GM18519 (cell line): ENCODE data around the gene SH2B3.

Source experiments
- ATAC-seq: cut with Tn5 transposase; IDR thresholded peaks from one replicate; pipeline ENCODE4 v1.9.1; 2021; ENCODE audit warnings: mild to moderate bottlenecking, moderate library complexity; ENCODE audit not compliant: unreplicated experiment, low FRiP score

Gene SH2B3

GRCh38 chr12:111408116-111408440 is 2.4 kb downstream of the SH2B3 start:
- no peak for ATAC-seq

DNA sequence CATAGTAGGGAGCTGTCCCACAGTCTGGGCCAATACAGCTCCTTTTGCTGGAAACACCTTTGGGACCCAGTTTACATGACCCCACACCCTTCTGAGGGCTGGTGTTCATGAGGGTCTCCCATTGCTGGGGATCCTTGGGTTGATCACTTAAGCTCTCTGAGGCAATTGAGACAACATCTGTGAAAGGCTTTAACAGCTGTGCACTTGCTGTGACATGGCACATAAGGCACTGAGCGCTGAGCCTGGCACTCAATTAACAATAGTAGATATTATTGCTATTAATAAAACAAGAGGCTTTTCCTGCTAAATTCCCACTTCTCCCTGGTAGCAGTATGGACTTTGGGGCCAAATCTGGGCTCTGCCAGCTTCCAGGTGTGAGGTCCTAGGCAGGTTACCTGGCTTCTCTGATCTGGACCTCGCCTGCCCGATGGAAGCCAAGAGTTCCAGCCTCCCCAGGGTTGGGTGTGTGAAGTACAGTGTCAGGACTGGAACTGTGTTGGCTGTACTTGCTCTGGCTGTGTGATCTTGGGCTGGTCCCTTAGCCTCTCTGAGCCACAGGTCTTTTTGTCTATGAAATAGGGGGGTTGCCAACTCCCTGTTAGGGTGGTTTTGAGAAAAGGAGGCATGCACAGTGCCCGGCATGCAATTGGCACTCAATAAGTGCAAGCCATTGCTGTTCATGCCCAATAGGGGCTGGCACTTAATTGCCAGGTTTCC is 3.1 kb downstream of the SH2B3 start:
- ATAC-seq, result no peak

DNA sequence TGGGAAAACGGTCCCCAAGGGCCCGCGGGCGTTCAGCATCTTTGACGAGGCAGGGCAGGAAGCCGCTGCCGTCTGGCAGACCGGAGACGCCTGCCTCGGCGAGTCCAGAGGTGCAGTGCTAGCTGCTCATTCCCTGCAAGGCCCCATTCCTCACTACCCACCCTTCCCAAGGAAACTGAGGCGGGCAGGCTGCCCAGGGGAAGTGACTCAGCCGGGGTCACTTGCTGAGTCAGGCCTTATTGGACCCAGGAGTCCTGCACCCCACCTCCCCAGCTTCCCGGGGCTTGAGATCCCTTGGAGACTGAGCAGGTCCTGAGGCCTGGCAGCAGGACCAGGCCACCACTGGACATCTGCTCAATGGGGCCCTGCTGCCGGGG is 3.7 kb downstream of the SH2B3 start:
- no peak for ATAC-seq

DNA sequence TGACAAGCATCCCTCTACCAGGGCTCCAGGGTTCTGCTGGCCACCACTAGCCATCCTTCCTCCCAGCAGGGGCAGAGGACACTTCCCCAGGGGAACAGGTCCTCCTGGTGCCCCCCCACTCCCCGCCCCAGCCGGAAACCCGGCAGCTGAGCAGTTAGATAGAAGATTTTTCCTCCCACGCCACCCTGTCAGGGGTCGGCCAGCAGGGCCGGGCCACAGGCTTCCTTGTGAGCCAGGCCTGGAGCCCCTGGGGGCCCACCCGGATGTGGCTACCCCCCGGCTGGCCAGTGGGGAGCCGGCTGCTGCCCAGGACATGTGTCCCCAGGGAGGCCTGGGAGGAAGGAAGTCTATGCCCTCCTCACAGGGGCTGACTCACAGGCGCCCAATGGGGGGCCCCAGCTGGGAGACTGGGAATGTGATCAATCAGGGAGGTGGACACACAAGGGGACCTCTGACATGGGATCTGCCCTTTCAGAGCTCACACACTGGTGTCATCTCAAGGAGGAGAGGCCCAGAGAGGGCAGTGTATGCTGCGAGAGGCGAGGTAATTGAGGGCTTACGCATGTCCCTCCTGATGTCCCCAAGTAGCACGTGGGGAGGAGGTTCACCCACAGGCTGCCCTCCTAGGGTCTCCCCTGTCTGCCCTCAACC is 4.2 kb downstream of the SH2B3 start:
- no peak for ATAC-seq

DNA sequence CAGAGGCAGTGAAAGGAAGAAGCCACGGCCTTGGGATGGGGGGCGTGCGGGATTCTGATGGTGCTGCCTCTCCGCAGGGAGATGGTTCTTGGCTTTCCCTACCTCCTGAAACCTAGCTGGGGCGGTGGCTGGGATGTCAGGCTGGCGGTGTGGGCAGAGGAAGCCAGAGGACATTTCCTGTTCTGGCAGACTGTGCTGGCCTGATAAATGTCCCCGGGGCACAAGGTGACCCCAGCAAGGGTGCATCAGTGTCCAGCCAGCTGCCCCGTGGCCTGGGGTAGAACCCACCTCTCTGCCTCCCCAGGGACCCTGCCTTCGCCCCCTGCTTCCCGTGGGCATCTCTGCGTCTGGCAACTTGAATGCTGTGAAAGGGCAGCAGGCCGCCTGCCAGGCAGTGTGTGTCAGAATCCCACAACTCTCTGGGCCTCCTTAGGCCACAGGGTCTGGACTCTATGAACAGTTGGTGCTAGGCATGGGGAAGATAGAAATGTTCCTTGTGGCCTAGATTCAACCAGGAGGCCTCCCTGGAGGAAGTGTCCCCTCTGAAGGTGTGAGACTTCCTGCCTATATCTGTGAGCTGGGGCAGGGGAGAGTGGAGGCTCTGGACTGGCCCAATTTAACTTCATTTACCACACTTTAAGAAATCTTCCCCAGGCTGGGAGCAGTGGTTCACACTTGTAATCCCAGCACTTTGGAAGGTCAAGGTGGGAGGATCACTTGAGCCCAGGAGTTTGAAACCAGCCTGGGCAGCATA is 4.9 kb downstream of the SH2B3 start:
- ATAC-seq, result no peak

DNA sequence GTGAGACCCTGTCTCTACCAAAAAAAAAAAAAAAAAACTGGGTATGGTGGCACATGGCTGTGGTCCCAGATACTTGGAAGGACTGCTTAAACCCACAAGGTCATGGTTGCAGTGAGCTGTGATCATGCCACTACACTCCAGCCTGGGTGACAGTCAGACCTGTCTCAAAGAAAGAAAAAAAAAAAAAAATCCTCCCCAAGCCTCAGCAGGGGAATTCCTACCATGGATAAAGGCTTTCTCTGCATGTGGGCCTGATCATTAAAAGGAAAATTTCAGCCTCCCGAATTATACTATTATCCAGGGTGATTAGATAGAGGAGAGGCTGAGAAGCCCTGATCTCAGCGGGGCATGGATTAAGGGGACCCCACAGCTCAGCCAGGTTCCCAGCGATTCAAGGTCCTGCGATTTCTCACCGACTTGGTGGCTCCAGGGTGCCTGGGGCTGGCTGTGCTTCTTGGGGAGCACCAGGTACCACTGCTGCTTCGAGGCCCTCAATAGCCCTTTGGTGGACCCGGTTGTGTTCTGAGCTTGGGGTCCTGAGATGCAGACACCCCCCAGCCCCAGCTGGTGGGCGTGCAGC is 5.6 kb downstream of the SH2B3 start:
- ATAC-seq, result no peak

- no peak for ATAC-seq
Measured at GRCh38 chr12:111412007-111412829, 6.5 kb downstream of the SH2B3 start.

DNA sequence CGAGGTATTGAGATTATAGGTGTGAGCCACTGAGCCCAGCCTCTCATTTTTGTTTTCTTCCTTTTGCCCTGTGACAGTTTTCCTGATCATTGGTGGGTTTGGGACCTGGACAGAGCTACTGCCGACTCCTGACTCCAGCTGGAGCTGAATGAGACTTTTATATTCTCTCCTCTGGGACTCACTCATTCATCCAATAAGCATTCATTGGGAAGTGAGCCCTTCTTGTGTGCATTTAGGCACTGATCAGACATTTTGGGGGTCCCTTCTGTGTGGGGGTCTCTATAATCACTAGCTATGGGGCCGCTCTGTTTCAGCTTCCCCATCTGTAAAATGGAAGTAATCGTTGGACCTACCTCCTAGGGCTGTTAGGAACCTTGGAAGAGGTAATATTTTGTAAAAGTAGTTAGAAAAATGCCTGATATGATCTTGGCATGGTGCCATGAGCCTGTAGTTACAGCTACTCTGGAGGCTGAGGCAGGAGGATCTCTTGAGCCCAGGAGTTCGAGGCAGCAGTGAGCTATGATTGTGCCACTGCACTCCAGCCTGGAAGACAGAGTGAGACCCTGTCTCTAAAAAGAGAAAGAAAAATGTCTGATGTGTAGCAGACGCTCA is 7.2 kb downstream of the SH2B3 start:
- no peak for ATAC-seq

- no peak for ATAC-seq
Measured at GRCh38 chr12:111413442-111414086, 7.8 kb downstream of the SH2B3 start.

- no peak for ATAC-seq
Measured at GRCh38 chr12:111414711-111415252, 9.1 kb downstream of the SH2B3 start.

DNA sequence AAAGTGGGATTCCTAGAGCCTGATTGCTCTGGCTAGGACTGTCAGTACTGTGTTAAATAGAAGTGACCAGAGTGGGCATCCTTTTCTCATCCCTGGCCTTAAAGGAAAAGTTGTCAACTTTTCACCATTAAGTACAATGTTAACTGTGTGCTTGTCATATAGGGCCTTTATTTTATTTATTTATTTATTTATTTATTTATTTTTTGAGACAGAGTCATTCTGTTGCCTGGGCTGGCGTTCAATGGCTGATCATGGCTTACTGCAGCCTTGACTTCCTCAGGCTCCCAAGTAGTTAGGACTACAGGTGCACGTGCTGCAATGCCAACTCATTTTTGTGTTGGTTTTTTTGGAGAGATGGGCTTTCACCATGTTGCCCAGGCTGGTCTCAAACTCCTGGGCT is 11.6 kb downstream of the SH2B3 start:
- no peak for ATAC-seq

- ATAC-seq, result no peak
Measured at GRCh38 chr12:111417784-111418593, 12.3 kb downstream of the SH2B3 start.

DNA sequence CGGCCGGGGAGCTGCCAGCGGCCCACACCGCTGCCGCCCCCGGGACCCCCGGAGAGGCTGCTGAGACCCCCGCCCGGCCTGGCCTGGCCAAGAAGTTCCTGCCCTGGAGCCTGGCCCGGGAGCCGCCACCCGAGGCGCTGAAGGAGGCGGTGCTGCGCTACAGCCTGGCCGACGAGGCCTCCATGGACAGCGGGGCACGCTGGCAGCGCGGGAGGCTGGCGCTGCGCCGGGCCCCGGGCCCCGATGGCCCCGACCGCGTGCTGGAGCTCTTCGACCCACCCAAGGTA is 12.8 kb downstream of the SH2B3 start:
- ATAC-seq, result no peak

- ATAC-seq, result no peak
Measured at GRCh38 chr12:111419784-111420183, 14.1 kb downstream of the SH2B3 start.

DNA sequence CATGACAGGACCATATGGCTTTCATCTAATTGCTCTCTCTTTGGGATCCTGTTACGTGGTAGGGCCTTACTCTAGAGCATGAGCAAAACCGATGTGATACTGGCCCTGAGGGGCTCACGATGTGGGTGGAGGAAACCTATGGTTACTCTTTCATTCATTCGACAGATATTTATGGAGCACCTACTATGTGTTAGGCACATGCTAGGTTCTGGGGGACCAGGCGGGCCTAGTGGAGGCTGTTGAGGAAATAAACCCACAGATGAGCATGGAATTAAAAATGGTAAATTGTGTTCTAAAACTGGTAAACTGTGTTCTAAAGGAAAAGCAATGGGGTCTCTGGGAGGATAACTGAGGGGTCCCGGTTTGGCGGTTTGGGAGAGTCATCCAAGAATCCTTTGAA is 14.8 kb downstream of the SH2B3 start:
- ATAC-seq, result no peak

DNA sequence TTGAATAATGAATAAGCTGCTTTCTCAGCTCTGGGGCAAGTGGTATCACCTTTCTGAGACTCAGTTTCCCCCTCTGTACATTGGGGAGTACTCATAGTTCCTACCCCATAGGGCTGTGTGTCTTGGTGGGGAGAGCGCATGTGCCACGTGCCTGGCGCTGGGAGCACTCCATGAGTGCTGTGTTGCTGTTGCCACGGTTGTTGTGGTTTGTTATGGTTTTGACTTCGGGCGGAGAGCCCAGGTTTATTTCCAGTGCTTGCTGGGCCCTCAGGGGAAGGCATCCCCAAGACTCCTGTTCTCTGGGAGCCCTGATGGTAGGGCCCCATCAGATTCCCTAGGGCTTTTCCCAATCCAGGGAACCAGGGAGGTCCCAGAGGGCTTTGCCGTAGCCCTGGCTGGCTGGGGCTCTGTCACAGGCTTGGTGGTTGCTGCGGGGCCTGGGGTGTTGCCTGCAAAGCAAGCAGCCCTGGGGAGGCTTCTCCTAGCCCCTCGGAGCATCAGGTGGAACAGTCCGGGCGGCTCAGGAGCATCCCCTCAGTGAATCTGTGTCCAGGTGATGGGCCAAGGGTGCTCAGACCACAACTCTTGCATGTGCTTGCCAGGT is 18.6 kb downstream of the SH2B3 start:
- ATAC-seq, result no peak

- no peak for ATAC-seq
Measured at GRCh38 chr12:111424793-111425251, 19.1 kb downstream of the SH2B3 start.

DNA sequence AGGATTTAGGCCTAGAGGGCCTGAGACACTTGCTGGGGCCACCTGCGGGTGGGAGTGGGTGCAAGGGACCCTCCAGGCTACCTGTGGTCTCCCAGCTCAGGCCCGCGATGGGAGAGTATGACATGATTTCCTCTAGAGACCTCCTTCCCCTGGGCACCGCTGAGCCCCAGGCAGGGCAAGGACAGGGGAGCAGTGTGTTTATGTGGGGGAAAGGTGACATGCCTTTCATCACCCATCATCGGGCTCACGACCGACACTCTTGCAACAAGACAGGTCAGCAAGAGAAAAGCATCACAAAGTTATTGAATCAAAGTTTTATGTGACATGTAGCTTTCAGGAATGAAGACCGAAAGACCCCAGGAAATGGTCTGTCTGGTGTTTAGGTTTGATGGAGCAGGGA is 19.9 kb downstream of the SH2B3 start:
- no peak for ATAC-seq
